Esophagus muscularis mucosa (tissue), 4 donors: ENCODE data around the gene ADD2.

Experiments
- EP300 ChIP-seq: sonication (generic); formaldehyde crosslinking; IDR thresholded peaks from one replicate; pipeline ENCODE4 v1.6.1; 2017; ENCODE audit warnings: antibody characterized with exemption
- POLR2A ChIP-seq: fragments of 450-650 bp; IDR thresholded peaks from one replicate; pipeline ENCODE4 v1.6.1; 2017; ENCODE audit warnings: antibody characterized with exemption, moderate library complexity, mild to moderate bottlenecking, low read depth
- POLR2AphosphoS5 ChIP-seq, 2 donors: sonication (generic); formaldehyde crosslinking; IDR thresholded peaks; one replicate each; pipeline ENCODE4 v1.6.1; 2017; ENCODE audit warnings: antibody characterized with exemption in 2 of 2
- TF ChIP-seq, protein P1 (sequence below), 3 experiments: fragments of 200-600 bp in 2 of 3; fragments of 450-650 bp in 1 of 3; sonication (generic) in 2 of 3; IDR thresholded peaks; one replicate each; pipeline ENCODE4 v1.5.1; 2017 to 2019; ENCODE audit warnings: antibody characterized with exemption in 3 of 3, mild to moderate bottlenecking in 2 of 3, moderate library complexity in 1 of 3

- TF ChIP-seq, protein P1, sequence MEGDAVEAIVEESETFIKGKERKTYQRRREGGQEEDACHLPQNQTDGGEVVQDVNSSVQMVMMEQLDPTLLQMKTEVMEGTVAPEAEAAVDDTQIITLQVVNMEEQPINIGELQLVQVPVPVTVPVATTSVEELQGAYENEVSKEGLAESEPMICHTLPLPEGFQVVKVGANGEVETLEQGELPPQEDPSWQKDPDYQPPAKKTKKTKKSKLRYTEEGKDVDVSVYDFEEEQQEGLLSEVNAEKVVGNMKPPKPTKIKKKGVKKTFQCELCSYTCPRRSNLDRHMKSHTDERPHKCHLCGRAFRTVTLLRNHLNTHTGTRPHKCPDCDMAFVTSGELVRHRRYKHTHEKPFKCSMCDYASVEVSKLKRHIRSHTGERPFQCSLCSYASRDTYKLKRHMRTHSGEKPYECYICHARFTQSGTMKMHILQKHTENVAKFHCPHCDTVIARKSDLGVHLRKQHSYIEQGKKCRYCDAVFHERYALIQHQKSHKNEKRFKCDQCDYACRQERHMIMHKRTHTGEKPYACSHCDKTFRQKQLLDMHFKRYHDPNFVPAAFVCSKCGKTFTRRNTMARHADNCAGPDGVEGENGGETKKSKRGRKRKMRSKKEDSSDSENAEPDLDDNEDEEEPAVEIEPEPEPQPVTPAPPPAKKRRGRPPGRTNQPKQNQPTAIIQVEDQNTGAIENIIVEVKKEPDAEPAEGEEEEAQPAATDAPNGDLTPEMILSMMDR (IDR thresholded peaks at IDR 0.05) = no peak
- TF ChIP-seq POLR2AphosphoS5 (IDR thresholded peaks at IDR 0.05) = no peak
- TF ChIP-seq POLR2A = no peak
- TF ChIP-seq EP300 = no peak
Measured at GRCh38 chr2:70608373-70608772, 159.6 kb downstream of the ADD2 start.
